ENCODE results near the gene PALD1. TPM values are rescaled to one million over a fixed set of nuclear protein-coding genes. Genes with fewer than 3 reads are reported as not detected.

The PALD1 gene
- total and polyA plus RNA-seq, 2 of the 13 experiments (the other 11 are each of a cell fraction or from before 2014, with no cell fraction given): 0.07 to 0.09 TPM

- Histone ChIP-seq H3K36me3 (replicated peaks in 1 of 2; ENCODE audit: control insufficient read depth in 1 of 2, insufficient read depth in 2 of 2, low read length in 2 of 2) (no peaks in the 10 kb centered on the region), H3K27ac (ENCODE audit: extremely low read length, insufficient read depth, low read length) (no peak overlapping the region), H2AFZ (ENCODE audit: low read length) (no peak overlapping the region), H3K9ac (ENCODE audit: insufficient read depth, low read depth, low read length) (no peak overlapping the region), H3K79me2 (ENCODE audit: insufficient read depth, low read length) (no peaks in the 10 kb centered on the region), H3K27me3 (ENCODE audit: control insufficient read depth in 1 of 2, insufficient read depth in 2 of 2, low read length in 2 of 2) (peaks cover 0 to 3% of the 10 kb centered on the region in 2 experiments; a peak in 1 of 5 replicates), H4K20me1 (ENCODE audit: insufficient read depth, low read length) (no peaks in the 10 kb centered on the region), H3K4me2 (ENCODE audit: low read depth, low read length) (no peak overlapping the region), H3K9me3 (ENCODE audit: low read length) (no peaks in the 10 kb centered on the region), H3K4me3 (replicated peaks in 1 of 3; ENCODE audit: insufficient read depth in 1 of 3, low read depth in 2 of 3, low read length in 3 of 3) (no peak overlapping the region), H3K4me1 (ENCODE audit: insufficient read depth, low read length) (no peaks in the 10 kb centered on the region)
- 57% methylated on average over 2 of the region's 2 CpGs for WGBS (ENCODE audit: low lambda C conversion rate)
- TF ChIP-seq ELF1 (CRISPR knock-in tag; IDR thresholded peaks at IDR 0.05) (no peak), ZNF451 (CRISPR knock-in tag; IDR thresholded peaks at IDR 0.05) (no peak)
- ATAC-seq (no peak), FAIRE-seq (no peak), DNase-seq (ENCODE audit: low spot score) (no peak)
- POLR2A ChIA-PET: no interaction called here
- in situ Hi-C loops (cut with HindIII; ENCODE audit: extremely low pct_ligation_motif_present, low pct_unique_long_range_greater_than_20kb): no loop called here
- CTCF ChIA-PET (ENCODE audit: low intra/inter-chr PET ratio, low total read pairs): no interaction called here
- BruUV-seq (replicated peaks): no TSS peak
- intact Hi-C loops (cut with micrococcal nuclease; ENCODE audit: unreplicated experiment): no loop called here
Measured at GRCh38 chr10:70583669-70584037, 105.1 kb downstream of the PALD1 start.

GRCh38 chr10:70584366-70584765, 105.8 kb downstream of the PALD1 start:
- POLR2A ChIA-PET: no interaction called here
- Histone ChIP-seq H3K27ac (ENCODE audit: extremely low read length, insufficient read depth, low read length) (no peak overlapping the region), H4K20me1 (ENCODE audit: insufficient read depth, low read length) (no peaks in the 10 kb centered on the region), H2AFZ (ENCODE audit: low read length) (no peak overlapping the region), H3K9me3 (ENCODE audit: low read length) (no peaks in the 10 kb centered on the region), H3K9ac (ENCODE audit: insufficient read depth, low read depth, low read length) (no peak overlapping the region), H3K4me1 (ENCODE audit: insufficient read depth, low read length) (no peaks in the 10 kb centered on the region), H3K79me2 (ENCODE audit: insufficient read depth, low read length) (no peaks in the 10 kb centered on the region), H3K36me3 (replicated peaks in 1 of 2; ENCODE audit: control insufficient read depth in 1 of 2, insufficient read depth in 2 of 2, low read length in 2 of 2) (no peaks in the 10 kb centered on the region), H3K4me2 (ENCODE audit: low read depth, low read length) (no peak overlapping the region), H3K4me3 (replicated peaks in 1 of 3; ENCODE audit: insufficient read depth in 1 of 3, low read depth in 2 of 3, low read length in 3 of 3) (no peak overlapping the region), H3K27me3 (ENCODE audit: control insufficient read depth in 1 of 2, insufficient read depth in 2 of 2, low read length in 2 of 2) (peaks cover 0 to 3% of the 10 kb centered on the region in 2 experiments; a peak in 2 of 5 replicates)
- no peak for FAIRE-seq
- BruUV-seq (replicated peaks): no TSS peak
- in situ Hi-C loops (cut with HindIII; ENCODE audit: extremely low pct_ligation_motif_present, low pct_unique_long_range_greater_than_20kb): no loop called here
- intact Hi-C loops (cut with micrococcal nuclease; ENCODE audit: unreplicated experiment): no loop called here
- CTCF ChIA-PET (ENCODE audit: low intra/inter-chr PET ratio, low total read pairs): no interaction called here
- 56% methylated on average over 11 of the region's 11 CpGs for WGBS (ENCODE audit: low lambda C conversion rate)
- DNase-seq (ENCODE audit: low spot score): no peak
- ATAC-seq: no peak
- TF ChIP-seq POLR2G (IDR thresholded peaks at IDR 0.05; ENCODE audit: low read depth, low read length) (no peak), ZNF142 (CRISPR knock-in tag; IDR thresholded peaks at IDR 0.05) (no peak), AKNA (CRISPR knock-in tag; IDR thresholded peaks at IDR 0.05; ENCODE audit: borderline replicate concordance) (no peak)

Measured in HepG2 (cell line).